ENCODE measurements around the gene DHX8. TPM values are rescaled to one million over a fixed set of nuclear protein-coding genes. Genes with fewer than 3 reads are reported as not detected.

DHX8 gene
- polyA plus RNA-seq, 3 donors: 21.8 to 35.6 (median 26.5) TPM

DNA sequence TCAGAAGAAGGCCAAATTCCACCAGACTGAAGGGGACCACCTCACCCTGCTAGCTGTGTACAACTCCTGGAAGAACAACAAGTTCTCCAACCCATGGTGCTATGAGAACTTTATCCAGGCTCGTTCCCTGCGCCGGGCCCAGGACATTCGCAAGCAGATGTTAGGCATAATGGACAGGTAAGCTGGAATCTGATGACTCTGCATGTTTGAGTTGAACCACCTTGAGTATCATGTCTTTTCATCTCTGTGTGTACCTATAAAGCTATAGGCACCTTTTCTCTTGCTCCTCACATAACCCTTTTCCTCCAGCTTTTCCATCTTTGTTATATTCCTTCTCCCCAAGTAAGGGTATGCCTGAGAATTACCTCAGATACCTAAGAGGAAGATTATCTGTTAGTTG is 37.6 kb downstream of the DHX8 start:
- H3K27me3 Mint-ChIP-seq (ENCODE audit: low read depth in 3 of 3): peaks cover 0 to 1% (median 0%) of the 10 kb centered on the region in 3 donors
- Histone ChIP-seq H3K36me3 (replicated peaks in 1 of 2; ENCODE audit: control insufficient read depth in 1 of 2, insufficient read depth in 2 of 2, low read length in 2 of 2) (peaks cover 91 to 100% of the 10 kb centered on the region in 2 donors), H3K4me2 (replicated peaks; ENCODE audit: extremely low read depth, low read length, poor library complexity, severe bottlenecking) (no peak overlapping the region), H3K4me1 (ENCODE audit: control insufficient read depth in 1 of 2, insufficient read depth in 2 of 2, low read length in 2 of 2) (no peaks in the 10 kb centered on the region), H3K27me3 (ENCODE audit: control insufficient read depth in 2 of 2, insufficient read depth in 2 of 2, low read length in 2 of 2) (no peaks in the 10 kb centered on the region), H3K79me2 (ENCODE audit: insufficient read depth, low read length) (peaks cover under 1% of the 10 kb centered on the region), H3K9ac (ENCODE audit: insufficient read depth, low read length, poor library complexity, severe bottlenecking) (no peak overlapping the region), H2AFZ (ENCODE audit: insufficient read depth, low read depth, low read length, poor library complexity, severe bottlenecking) (no peak overlapping the region), H3K27ac (ENCODE audit: low read depth in 1 of 2, low read length in 2 of 2) (no peak overlapping the region), H3K4me3 (replicated peaks in 1 of 3; ENCODE audit: low read depth in 2 of 3, low read length in 3 of 3) (no peak overlapping the region), H4K20me1 (ENCODE audit: insufficient read depth, low read length) (peaks cover 44% of the 10 kb centered on the region), H3K9me3 (replicated peaks in 1 of 2; ENCODE audit: control insufficient read depth in 1 of 2, insufficient read depth in 1 of 2, low read length in 2 of 2) (no peaks in the 10 kb centered on the region)
- no peak overlapping the region for H3K4me3 Mint-ChIP-seq
- H3K36me3 Mint-ChIP-seq: peaks cover 93 to 99% of the 10 kb centered on the region in 2 donors
- DNase-seq: no peak
- intact Hi-C loops (cut with micrococcal nuclease): no loop called here
- TF ChIP-seq, protein P1, sequence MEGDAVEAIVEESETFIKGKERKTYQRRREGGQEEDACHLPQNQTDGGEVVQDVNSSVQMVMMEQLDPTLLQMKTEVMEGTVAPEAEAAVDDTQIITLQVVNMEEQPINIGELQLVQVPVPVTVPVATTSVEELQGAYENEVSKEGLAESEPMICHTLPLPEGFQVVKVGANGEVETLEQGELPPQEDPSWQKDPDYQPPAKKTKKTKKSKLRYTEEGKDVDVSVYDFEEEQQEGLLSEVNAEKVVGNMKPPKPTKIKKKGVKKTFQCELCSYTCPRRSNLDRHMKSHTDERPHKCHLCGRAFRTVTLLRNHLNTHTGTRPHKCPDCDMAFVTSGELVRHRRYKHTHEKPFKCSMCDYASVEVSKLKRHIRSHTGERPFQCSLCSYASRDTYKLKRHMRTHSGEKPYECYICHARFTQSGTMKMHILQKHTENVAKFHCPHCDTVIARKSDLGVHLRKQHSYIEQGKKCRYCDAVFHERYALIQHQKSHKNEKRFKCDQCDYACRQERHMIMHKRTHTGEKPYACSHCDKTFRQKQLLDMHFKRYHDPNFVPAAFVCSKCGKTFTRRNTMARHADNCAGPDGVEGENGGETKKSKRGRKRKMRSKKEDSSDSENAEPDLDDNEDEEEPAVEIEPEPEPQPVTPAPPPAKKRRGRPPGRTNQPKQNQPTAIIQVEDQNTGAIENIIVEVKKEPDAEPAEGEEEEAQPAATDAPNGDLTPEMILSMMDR (IDR thresholded peaks at IDR 0.05): no peak
- no peaks in the 10 kb centered on the region for H3K4me1 Mint-ChIP-seq
- WGBS (ENCODE audit: insufficient coverage): 100% methylated on average over 4 of the region's 4 CpGs
- no peaks in the 10 kb centered on the region for H3K9me3 Mint-ChIP-seq
- no peak overlapping the region for H3K27ac Mint-ChIP-seq

DNA sequence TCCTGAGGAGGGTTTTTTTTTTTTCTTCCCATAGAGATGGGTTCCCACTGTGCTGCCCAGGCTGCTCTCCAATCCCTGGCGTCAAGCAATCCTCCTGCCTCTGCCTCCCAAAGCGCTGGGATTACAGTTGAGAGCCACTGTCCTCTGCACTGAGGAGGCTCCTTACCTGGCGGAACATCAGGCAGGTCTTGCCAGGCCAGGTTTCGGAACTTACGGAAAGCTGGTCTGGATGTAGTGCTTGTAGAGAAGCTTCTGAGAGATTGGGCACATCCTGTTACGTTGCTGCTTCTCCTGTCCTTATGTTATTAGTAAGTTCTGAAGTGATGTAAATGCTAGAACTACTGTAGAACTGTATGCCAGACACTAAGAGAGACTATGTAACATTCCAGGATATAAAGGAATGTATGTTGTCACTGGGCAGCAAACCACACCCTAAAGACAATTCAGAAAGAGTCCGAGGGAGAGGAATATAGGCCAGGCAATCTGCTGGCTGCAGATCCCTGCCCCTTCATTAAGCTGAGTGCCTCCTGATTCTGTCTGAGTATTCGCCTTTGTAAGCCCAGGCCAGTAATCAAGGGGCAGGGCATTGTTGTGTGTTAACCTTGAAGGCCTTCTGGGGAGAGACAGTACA is 41.3 kb downstream of the DHX8 start:
- Histone ChIP-seq H3K79me2 (ENCODE audit: insufficient read depth, low read length) (no peaks in the 10 kb centered on the region), H3K27me3 (ENCODE audit: control insufficient read depth in 2 of 2, insufficient read depth in 2 of 2, low read length in 2 of 2) (no peaks in the 10 kb centered on the region), H3K4me1 (ENCODE audit: control insufficient read depth in 1 of 2, insufficient read depth in 2 of 2, low read length in 2 of 2) (peaks cover 3 to 4% of the 10 kb centered on the region in 2 donors), H2AFZ (ENCODE audit: insufficient read depth, low read depth, low read length, poor library complexity, severe bottlenecking) (no peak overlapping the region), H3K9ac (ENCODE audit: insufficient read depth, low read length, poor library complexity, severe bottlenecking) (no peak overlapping the region), H4K20me1 (ENCODE audit: insufficient read depth, low read length) (peaks cover 73% of the 10 kb centered on the region), H3K9me3 (replicated peaks in 1 of 2; ENCODE audit: control insufficient read depth in 1 of 2, insufficient read depth in 1 of 2, low read length in 2 of 2) (no peaks in the 10 kb centered on the region), H3K27ac (ENCODE audit: low read depth in 1 of 2, low read length in 2 of 2) (no peak overlapping the region), H3K4me3 (replicated peaks in 1 of 3; ENCODE audit: low read depth in 2 of 3, low read length in 3 of 3) (no peak overlapping the region), H3K4me2 (replicated peaks; ENCODE audit: extremely low read depth, low read length, poor library complexity, severe bottlenecking) (no peak overlapping the region), H3K36me3 (replicated peaks in 1 of 2; ENCODE audit: control insufficient read depth in 1 of 2, insufficient read depth in 2 of 2, low read length in 2 of 2) (peaks cover 73 to 92% of the 10 kb centered on the region in 2 donors)
- Mint-ChIP-seq H3K27ac (no peak overlapping the region), H3K4me3 (no peak overlapping the region), H3K9me3 (no peaks in the 10 kb centered on the region), H3K27me3 (ENCODE audit: low read depth in 3 of 3) (peaks cover 0 to 7% (median 0%) of the 10 kb centered on the region in 3 donors), H3K4me1 (peaks cover 5% of the 10 kb centered on the region), H3K36me3 (peaks cover 75 to 89% of the 10 kb centered on the region in 2 donors)
- TF ChIP-seq, protein P1 (IDR thresholded peaks at IDR 0.05): no peak
- DNase-seq: no peak
- WGBS (ENCODE audit: insufficient coverage): 97% methylated on average over 6 of the region's 8 CpGs
- intact Hi-C loops (cut with micrococcal nuclease): no loop called here
